Measurements from ENCODE around the gene BRI3.

BRI3 gene

GRCh38 chr7:98288064-98288823 is 6.8 kb downstream of the BRI3 start:
- no peak for DNase-seq

GRCh38 chr7:98289333-98289875 is 7.9 kb downstream of the BRI3 start:
- DNase-seq: no peak

- no peak for DNase-seq
These were observed 10.2 kb downstream of the BRI3 start for GRCh38 chr7:98291717-98292116.

- DNase-seq: no peak
These were observed 11.8 kb downstream of the BRI3 start for GRCh38 chr7:98293265-98293664.

- no peak for DNase-seq
These were observed 12.3 kb downstream of the BRI3 start for GRCh38 chr7:98293746-98294145.

- DNase-seq: no peak
These were observed 12.8 kb downstream of the BRI3 start for GRCh38 chr7:98294326-98294725.

GRCh38 chr7:98294798-98295382 is 13.4 kb downstream of the BRI3 start:
- DNase-seq: no peak

- no peak for DNase-seq
These were observed 14.1 kb downstream of the BRI3 start for GRCh38 chr7:98295467-98296192.

- no peak for DNase-seq
These were observed 15.3 kb downstream of the BRI3 start for GRCh38 chr7:98296833-98297232.

- DNase-seq: no peak
These were observed 16.3 kb downstream of the BRI3 start for GRCh38 chr7:98297626-98298286.

GRCh38 chr7:98300595-98301372 is 19.3 kb downstream of the BRI3 start:
- DNase-seq: no peak

GRCh38 chr7:98301693-98302470 is 20.4 kb downstream of the BRI3 start:
- DNase-seq: no peak

GRCh38 chr7:98303176-98303865 is 21.8 kb downstream of the BRI3 start:
- DNase-seq: no peak

GRCh38 chr7:98303906-98304305 is 22.4 kb downstream of the BRI3 start:
- no peak for DNase-seq

- DNase-seq: no peak
These were observed 24.6 kb downstream of the BRI3 start for GRCh38 chr7:98305951-98306535.

- no peak for DNase-seq
These were observed 26.5 kb downstream of the BRI3 start for GRCh38 chr7:98307971-98308466.

- no peak for DNase-seq
These were observed 28.1 kb downstream of the BRI3 start for GRCh38 chr7:98309566-98309965.

- no peak for DNase-seq
These were observed 30.7 kb downstream of the BRI3 start for GRCh38 chr7:98312201-98312600.

GRCh38 chr7:98314469-98314868 is 33.0 kb downstream of the BRI3 start:
- no peak for DNase-seq

GRCh38 chr7:98315318-98315993 is 34.0 kb downstream of the BRI3 start:
- DNase-seq: no peak
